ENCODE results near the gene RNF224. TPM values are rescaled to one million over a fixed set of nuclear protein-coding genes. Genes with fewer than 3 reads are reported as not detected.

Gene RNF224
- total and polyA plus RNA-seq, 2 of the 13 experiments (the other 11 are each of a cell fraction or from before 2014, with no cell fraction given) = 0.09 TPM; not detected in 1

GRCh38 chr9:137241490-137242268, 14.4 kb downstream of the RNF224 start (continued):
- no peak for TF ChIP-seq ZNF260 (CRISPR knock-in tag; IDR thresholded peaks at IDR 0.05; ENCODE audit: borderline replicate concordance, low read depth)
- TF ChIP-seq ARHGAP35 (CRISPR knock-in tag; IDR thresholded peaks at IDR 0.05; ENCODE audit: borderline replicate concordance) = 0 out of 2 replicates have a peak, but pooled peaks have one; percentile 48
- peak; percentile 54; the same call in 1 of the 2 replicates for TF ChIP-seq ZFY (CRISPR knock-in tag; IDR thresholded peaks at IDR 0.05)
- peak; percentile 67 for TF ChIP-seq MEIS2 (CRISPR knock-in tag; IDR thresholded peaks at IDR 0.05)
- TF ChIP-seq NCOA2 (CRISPR knock-in tag; IDR thresholded peaks at IDR 0.05) = no peak
- no peak for TF ChIP-seq ZNF766 (CRISPR knock-in tag; IDR thresholded peaks at IDR 0.05; ENCODE audit: borderline replicate concordance)
- TF ChIP-seq ZNF660 (CRISPR knock-in tag; IDR thresholded peaks at IDR 0.05; ENCODE audit: borderline replicate concordance, low read depth) = no peak
- no peak for TF ChIP-seq PRMT3 (CRISPR knock-in tag; IDR thresholded peaks at IDR 0.05; ENCODE audit: borderline replicate concordance, low read depth)
- TF ChIP-seq KLF12 (CRISPR knock-in tag; IDR thresholded peaks at IDR 0.05; ENCODE audit: borderline replicate concordance) = no peak
- no peak for TF ChIP-seq RFX3 (CRISPR knock-in tag; IDR thresholded peaks at IDR 0.05)
- TF ChIP-seq CCAR2 (optimal IDR thresholded peaks at IDR 0.05; ENCODE audit: low read depth, low read length) = no peak
- peak; percentile 49; the same call in 1 of the 2 replicates for TF ChIP-seq POLR2G (IDR thresholded peaks at IDR 0.05; ENCODE audit: low read depth, low read length)
- TF ChIP-seq ZNF362 (CRISPR knock-in tag; IDR thresholded peaks at IDR 0.05; ENCODE audit: borderline replicate concordance) = no peak
- TF ChIP-seq SP140L (CRISPR knock-in tag; IDR thresholded peaks at IDR 0.05; ENCODE audit: borderline replicate concordance) = no peak
- TF ChIP-seq TFDP2 (CRISPR knock-in tag; IDR thresholded peaks at IDR 0.05) = no peak
- no peak for TF ChIP-seq ZNF446 (CRISPR knock-in tag; IDR thresholded peaks at IDR 0.05)
- TF ChIP-seq ZBTB2 (CRISPR knock-in tag; IDR thresholded peaks at IDR 0.05; ENCODE audit: low read depth) = no peak; the same call in 1 of the 2 replicates
- TF ChIP-seq ZHX1 (CRISPR knock-in tag; IDR thresholded peaks at IDR 0.05; ENCODE audit: low read depth) = 0 out of 2 replicates have a peak, but pooled peaks have one; percentile 19
- peak; percentile 29; the same call in 1 of the 2 replicates for TF ChIP-seq ZNF441 (CRISPR knock-in tag; IDR thresholded peaks at IDR 0.05; ENCODE audit: borderline replicate concordance)
- no peak for TF ChIP-seq ZFP36 (IDR thresholded peaks at IDR 0.05; ENCODE audit: borderline replicate concordance, low read depth, low read length, partially characterized antibody)
- peak; percentile 99 for TF ChIP-seq AGO2 (optimal IDR thresholded peaks at IDR 0.05; ENCODE audit: low read depth, low read length)
